AG08395 (cell line): ENCODE data around the gene E2F8.
"Not testable (repeated sequence)": the region's sequence is repeated elsewhere in the genome, so short reads cannot be mapped to it uniquely, and the experiment has no call there.

Source experiments
- DNase-seq: peaks from one replicate; pipeline ENCODE4 v3.0.0; 2012; ENCODE audit warnings: mixed read lengths, low spot score

E2F8 gene

GRCh38 chr11:19240420-19241259, at the start of gene E2F8:
Gene E2F8, minus strand, starts transcription at chr11:19240945. Its CDS starts 824 bp downstream, at chr11:19240121.
- DNase-seq: peak; percentile 99

DNA sequence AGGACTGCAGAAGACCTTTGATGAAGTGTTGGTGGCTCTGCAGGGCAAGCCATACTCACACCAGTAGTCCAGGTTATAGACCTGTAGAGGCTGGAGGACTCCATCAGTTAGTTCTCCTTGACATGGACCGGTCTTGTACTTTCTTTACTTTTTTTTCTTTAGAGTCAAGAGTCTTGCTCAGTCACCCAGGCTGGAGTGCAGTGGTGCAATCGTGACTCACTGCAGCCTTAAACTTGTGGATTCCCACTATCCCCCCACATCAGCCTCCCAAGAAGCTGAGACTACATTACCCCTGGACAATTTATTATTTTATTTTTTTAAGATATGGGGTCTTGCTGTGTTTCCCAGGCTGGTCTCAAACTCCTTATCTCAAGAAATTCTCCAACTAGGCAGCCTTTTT, 49.6 kb upstream of the E2F8 start:
- no peak for DNase-seq

GRCh38 chr11:19288256-19288655, 47.5 kb upstream of the E2F8 start:
- no peak for DNase-seq

GRCh38 chr11:19286411-19286810, 45.7 kb upstream of the E2F8 start:
- DNase-seq: no peak

DNA sequence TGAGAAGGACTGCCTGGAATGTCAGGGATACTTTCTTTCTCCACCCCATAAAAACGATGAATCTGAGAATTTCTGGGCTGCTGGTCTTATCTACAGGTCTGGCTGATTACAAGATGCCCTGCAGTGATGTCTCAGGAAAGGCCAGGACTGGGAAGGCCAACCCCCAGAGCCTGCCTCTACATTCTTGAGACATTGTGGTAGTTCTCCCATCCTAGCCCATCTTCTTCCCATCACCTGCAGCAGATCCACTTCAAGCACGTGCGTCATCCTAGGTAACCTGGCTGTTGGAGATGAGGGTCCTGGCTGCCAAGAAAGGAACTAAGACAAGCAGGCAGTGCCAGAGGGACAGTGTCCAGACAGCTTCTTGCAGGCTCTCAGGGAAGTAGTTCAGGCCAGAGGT, 44.1 kb upstream of the E2F8 start:
- DNase-seq: no peak

- DNase-seq: no peak
Measured at GRCh38 chr11:19283991-19284390, 43.2 kb upstream of the E2F8 start.

DNA sequence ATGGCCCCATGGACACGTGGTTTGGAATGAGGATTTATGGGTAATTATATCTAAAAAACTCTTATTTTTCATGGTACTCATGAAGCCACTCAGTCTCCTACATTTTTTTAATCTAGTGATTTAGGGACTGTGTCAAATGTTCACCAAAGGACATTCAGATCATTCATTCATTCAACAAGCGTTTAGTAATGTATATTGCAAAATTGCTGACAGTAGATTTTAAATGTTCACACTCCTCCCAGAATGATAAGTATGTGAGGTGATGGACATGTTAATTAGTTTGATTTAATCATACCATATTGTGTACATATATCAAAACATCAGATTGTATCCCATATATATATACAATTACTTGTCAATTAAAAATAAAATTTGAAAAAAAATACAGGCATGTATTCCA, 40.8 kb upstream of the E2F8 start:
- DNase-seq: no peak

DNA sequence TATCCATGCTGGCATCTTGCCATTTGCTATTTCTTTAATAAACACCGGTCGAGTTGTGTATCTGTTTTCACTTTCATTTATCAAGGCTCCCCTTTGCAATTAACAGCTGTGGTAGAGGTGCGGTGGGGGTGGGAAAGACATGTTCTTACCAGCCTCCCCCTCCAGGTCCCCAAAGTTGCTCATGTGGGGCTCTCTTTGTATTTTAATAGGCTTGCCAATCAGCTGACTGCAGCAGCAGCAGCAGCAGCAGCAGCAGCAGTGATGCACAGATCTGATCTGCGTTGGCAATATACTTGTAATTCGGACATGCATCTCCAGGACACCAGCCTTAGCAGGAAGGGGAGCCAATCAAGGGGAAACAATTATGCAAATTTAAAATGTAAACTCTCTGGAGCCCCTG, 40.3 kb upstream of the E2F8 start:
- DNase-seq: no peak

- no peak for DNase-seq
Measured at GRCh38 chr11:19279451-19279850, 38.7 kb upstream of the E2F8 start.

DNA sequence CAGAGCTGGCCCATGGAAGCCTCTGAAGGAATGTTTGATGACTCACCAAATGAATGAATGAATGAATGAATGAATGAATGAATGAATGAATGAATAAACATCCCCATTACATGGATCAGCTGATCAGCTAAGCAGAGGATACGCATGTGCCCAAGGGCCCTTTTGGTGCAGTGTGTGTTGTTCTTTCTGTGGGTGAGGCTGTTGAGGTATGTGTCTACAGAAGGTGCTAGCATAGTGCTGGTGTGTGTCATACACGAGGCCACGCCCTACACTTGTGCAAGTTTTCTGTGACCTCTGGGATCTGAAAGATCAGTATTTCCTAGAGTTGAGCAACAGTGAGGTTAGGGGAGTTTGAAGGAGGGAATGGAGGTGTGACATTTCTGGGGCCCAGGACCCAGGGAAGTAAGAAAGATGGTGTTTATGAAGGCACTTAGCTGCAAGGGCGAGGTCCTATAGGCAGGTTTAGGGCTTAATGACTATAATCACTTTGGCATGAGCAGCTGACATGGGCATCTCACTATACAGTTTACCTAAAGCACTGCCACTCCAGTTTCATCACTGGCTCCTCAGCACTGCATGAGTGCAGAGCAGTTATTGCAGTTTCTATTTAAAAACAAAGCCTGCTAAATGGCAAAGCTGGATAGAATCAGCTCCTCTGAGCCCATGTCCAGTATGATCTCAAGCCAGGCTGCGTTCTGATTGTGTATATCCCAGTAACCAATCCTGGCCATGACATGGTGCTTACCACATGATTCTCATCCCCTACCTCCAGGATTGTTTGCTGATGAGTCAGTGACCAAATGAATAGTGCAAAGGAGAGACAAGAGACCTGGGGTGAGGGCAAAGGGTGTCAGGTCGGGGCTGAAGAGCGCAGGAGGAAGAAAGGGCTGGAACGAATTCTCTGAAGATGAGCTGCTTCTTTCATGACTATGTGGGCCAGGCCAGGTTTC, 36.4 kb upstream of the E2F8 start:
- DNase-seq: peak; percentile 21

- peak; percentile 22 for DNase-seq
Measured at GRCh38 chr11:19275496-19275895, 34.8 kb upstream of the E2F8 start.

GRCh38 chr11:19273219-19273618, 32.5 kb upstream of the E2F8 start:
- DNase-seq: not testable (repeated sequence)

DNA sequence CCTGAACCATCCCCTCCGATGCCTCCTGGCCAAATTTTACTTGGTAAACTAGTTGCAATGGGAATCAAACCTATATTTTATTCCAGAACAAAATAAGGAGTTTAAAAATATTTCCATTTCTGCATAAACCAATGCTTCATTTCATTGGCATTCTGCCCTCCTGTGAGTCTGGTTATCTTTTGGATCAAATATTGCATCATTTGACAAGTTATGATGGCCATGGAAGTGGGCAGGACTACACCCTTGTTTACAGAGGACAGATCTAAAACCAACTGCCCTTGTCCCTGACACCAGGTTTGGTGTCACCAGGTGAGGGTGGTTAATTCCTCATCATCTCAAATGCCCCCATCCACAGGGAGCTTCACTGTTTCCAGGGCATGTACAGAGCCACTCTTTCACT, 28.2 kb upstream of the E2F8 start:
- DNase-seq: no peak

DNA sequence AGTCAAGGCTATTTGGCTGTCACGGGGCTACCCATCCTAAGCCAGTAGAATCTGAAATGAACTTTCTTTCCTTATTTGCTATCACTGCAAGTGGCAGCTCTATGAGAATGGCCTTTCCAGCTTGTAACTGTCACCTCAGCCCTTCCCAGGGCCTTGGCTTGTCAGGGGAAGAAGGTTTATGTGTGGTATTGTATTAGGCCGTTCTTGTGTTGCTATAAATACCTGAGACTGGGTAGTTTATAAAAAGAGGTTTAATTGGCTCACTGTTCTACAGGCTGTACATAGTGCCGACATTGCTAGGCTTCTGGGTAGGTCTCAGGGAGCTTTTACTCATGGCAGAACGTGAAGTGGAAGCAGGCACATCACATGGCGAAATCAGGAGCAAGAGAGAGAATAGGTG, 26.8 kb upstream of the E2F8 start:
- DNase-seq: no peak

- no peak for DNase-seq
Measured at GRCh38 chr11:19263333-19263732, 22.6 kb upstream of the E2F8 start.

- DNase-seq: peak; percentile 73
Measured at GRCh38 chr11:19259487-19260345, 19.0 kb upstream of the E2F8 start.

- DNase-seq: no peak
Measured at GRCh38 chr11:19258641-19259230, 18.0 kb upstream of the E2F8 start.

DNA sequence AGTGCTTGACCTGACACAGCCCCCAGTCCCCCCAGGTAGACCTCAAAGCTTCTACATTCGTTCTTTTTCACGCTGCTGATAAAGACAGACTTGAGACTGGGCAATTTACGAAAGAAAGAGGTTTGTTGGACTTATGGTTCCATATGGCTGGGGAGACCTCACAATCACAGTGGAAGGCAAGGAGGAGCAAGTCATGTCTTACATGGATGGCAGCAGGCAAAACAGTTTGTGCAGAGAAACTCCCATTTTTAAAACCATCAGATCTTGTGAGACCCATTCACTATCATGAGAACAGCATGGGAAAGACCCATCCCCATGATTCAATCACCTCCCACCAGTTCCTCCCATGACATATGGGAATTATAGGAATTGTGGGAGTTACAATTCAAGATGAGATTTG, 13.7 kb upstream of the E2F8 start:
- DNase-seq: not testable (repeated sequence)

DNA sequence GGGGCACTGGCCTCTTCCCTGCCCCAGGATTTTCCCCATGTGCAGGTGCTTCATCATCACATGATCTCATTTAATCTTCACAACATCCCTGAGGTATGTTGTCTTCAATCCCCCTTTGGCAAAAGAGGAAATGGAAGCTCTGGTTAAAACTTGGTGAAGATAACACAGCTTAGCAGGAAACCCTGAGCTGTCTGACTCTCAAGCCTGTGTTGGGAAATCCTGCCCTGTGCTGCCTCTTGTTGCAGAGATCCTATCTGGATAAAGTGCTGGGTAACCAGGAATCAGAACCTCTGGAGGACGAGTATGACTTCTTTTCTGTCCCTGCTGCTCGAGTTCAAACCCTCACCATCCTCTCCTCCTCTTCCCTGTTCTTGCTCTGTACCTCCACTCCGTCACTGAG, 13.1 kb upstream of the E2F8 start:
- no peak for DNase-seq

DNA sequence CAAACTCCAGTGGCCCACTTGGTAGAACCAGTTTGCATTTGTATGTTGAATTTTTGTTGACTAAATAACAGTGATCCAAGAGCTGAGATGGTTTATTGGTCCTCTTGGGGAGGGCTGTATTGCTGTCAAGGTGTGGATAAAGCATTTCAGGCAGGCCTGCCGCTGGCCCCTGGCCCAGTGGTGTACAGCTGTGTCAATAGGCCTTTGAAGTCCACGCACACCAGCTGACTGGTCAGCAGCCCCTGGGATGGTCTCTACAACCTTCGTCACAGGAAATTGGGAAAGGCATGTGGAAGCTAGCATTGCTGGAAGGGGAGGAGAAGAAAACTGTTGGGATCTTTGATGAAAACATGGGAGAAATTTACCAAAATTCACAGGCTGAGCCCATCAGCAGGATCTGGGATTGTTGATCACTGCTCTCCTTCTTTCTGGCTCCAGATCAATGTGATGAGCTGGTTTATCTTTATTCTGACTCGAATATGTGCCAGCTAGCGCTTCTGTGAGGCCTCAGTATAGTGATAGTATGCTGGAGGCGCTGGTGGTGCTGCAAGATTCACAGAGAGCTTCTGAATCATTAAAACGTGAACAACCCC, 12.5 kb upstream of the E2F8 start:
- DNase-seq: no peak
